Placental pericyte (primary cell): Measurements from ENCODE around the gene C1RL. TPM values are rescaled to one million over a fixed set of nuclear protein-coding genes. Genes with fewer than 3 reads are reported as not detected.

Experiments
- small RNA-seq: library from RNA; depleted of rRNA; stranded (forward); fragments of <200 nt; gene quantifications from one replicate; pipeline ENCODE3, GENCODE V24; 2012; ENCODE audit warnings: low replicate concordance
- total RNA-seq: library from RNA; depleted of rRNA; stranded (reverse); fragments of >200 nt; gene quantifications from 2 replicates; pipeline ENCODE4 v1.2.3, GENCODE V29; 2012

The C1RL gene
- total RNA-seq, result 15.0 and 34.6 TPM in 2 replicates

DNA sequence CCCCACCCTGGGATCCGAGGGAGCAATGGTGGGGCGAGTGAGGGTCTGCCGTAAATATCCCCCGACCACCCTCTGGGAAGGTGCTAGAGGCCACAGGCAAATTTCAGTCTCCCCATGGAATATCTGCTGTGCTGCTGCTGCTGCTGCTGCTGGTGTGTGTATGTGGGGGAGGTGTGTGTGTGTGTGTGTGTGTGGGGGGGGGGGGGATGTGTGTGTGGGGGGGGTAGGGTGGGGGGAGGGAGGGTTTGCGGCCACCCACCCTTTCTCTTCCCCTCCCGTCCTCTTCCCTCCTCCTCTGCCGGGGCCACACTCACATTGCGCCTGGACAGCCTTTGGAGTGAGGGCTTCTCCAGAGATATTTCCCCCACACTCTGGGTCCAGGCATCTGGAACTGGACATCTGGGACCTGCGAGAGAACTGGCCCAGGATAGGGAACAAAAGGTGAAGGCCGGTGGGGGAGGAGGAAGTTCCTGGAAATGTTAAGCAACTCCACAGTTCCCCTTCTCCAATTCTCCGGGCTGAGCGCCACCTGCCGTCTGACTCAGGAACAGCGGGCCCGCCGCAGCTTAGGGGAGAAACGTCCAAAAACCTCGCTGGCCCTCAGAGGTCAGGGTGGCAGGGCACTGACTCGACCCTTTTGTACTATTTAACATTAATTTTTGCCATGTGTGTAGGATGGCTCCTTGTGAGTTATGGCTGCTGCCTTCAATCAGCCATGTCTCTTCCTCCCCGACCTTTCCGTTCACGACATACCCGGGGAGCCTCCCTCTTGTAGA, at the start of gene C1RL:
Gene C1RL, minus strand, starts transcription at position 419 of the 776 bp plus-strand sequence. Its CDS starts 34 bp downstream, at position 385.

GRCh38 chr12:7129872-7130691, 21.1 kb upstream of the C1RL start, which contains the start of gene CLSTN3:
CLSTN3 (plus strand) TSS chr12:7130371; CDS start chr12:7130649, 278 bp downstream.

DNA sequence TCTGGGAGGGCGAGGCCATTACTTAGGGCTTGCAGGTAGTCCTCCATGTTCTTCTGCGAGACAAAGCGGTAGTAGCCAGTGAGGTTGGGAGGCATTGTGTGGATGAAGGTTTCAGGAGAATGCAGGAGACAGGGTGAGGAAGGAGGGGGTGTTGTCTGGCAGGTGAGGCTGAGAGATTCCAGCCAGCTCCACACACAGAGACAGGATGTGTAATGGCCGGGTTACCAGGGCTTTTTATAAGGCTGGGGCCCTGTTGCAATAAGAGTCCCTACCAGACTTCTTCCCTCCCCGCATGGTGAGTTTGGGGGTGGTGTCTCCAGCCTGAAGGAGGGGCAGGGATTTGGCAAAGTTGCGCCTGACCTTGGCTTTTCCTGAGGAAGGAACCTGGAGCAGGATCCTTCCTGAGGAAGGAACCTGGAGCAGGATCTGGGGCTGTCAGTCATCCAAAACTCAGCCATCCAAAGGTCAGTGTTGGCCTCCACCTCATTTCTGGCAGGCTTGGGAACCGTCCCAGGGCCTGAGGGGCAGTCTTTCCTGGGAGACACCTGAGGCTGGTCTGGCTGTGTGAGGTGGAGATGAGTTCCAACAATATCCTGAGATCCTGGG, 19.8 kb upstream of the C1RL start, which contains the start of gene RBP5:
Gene RBP5, minus strand, starts transcription at position 209 of the 606 bp plus-strand sequence. Its CDS starts 114 bp downstream, at position 95.

DNA sequence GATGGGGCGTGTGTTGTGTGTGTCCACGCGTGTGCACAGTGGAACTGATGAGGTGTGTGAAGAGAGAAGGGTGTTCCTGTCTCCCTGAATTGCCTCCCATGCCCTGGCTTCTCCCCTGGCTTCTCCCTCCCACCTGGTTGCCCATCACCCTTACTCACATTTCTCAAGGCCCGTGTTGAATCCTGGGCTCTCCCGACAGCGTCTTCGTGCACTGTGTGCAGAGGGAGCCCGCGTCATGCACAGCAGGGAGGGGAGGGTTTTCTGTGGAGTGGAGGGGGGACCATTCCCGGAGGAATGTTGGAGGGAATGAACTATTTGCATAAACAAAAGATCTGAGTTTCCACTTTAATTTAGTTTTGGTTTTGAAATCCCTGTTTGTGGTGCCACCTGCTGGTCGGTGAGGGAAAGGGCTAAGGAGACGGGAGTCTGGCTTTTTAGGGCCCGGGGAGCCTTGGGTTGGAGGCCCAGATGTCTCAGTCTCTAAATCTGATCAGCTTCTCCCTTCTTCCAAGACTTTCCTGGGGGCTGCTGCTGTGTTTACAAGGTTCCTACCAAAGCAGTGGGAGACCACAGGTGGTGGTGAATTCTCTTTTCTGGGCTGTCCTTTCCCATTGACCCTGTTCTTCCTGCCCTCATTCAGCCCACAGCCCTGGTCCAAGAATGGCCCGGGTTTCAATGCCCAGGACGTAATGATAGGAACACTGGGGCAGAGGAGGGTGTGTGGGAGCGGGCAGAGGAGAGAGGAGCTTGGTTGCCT, 16.6 kb downstream of the C1RL start, which contains the start of gene C1R:
Gene C1R, minus strand, starts transcription at position 217 of the 757 bp plus-strand sequence. Its CDS starts 57 bp downstream, at position 160.

GRCh38 chr12:7060353-7060954, 48.6 kb downstream of the C1RL start, which contains the start of gene C1S:
C1S (plus strand) TSS chr12:7060718; CDS start chr12:7061913, 1,195 bp downstream.

Small RNA genes lying within 50 kb of the gene (small RNA-seq; reads per million reads assigned to genes)
- not detected for gene RNU6-485P

Other genes starting within 250 kb of the C1RL start
- 386 and 739 TPM in 2 replicates for gene TPI1, start 241.7 kb downstream of the C1RL start, total RNA-seq
- gene SPSB2, start 235.9 kb downstream of the C1RL start, total RNA-seq, result 8.2 and 8.5 TPM in 2 replicates
- 3.4 and 14.0 TPM in 2 replicates for gene LRRC23, start 204.4 kb downstream of the C1RL start, total RNA-seq
- gene ENO2, start 194.6 kb downstream of the C1RL start, total RNA-seq, result 8.2 and 9.4 TPM in 2 replicates
- 15.6 and 17.9 TPM in 2 replicates for gene ATN1, start 181.3 kb downstream of the C1RL start, total RNA-seq
- not detected in 2 replicates for gene RNU7-1, start 165.4 kb downstream of the C1RL start, total RNA-seq
- 69.3 and 175 TPM in 2 replicates for gene C12orf57, start 165.2 kb downstream of the C1RL start, total RNA-seq
- 0.22 TPM in 1 of 2 replicates, not detected in the other for gene PTPN6, start 157.9 kb downstream of the C1RL start, total RNA-seq
- 186 and 248 TPM in 2 replicates for gene PHB2, start 138.6 kb downstream of the C1RL start, total RNA-seq
- 38.5 and 41.5 TPM in 2 replicates for gene EMG1, start 138.3 kb downstream of the C1RL start, total RNA-seq
- 16.3 and 25.6 TPM in 2 replicates for gene LPCAT3, start 90.7 kb downstream of the C1RL start, total RNA-seq
- 40.7 and 172 TPM in 2 replicates for gene C1S, start 48.5 kb downstream of the C1RL start, total RNA-seq
- 23.2 and 300 TPM in 2 replicates for gene C1R, start 16.8 kb downstream of the C1RL start, total RNA-seq
- gene RBP5, start 19.7 kb upstream of the C1RL start, total RNA-seq, result not detected in 2 replicates
- gene CLSTN3, start 21.2 kb upstream of the C1RL start, total RNA-seq, result 6.4 and 12.9 TPM in 2 replicates
- gene PEX5, start 80.5 kb upstream of the C1RL start, total RNA-seq, result 23.2 and 31.1 TPM in 2 replicates
- gene ACSM4, start 194.9 kb upstream of the C1RL start, total RNA-seq, result not detected in 2 replicates